Chondrocyte (in vitro differentiated cells): ENCODE results near the gene NPIPB8. TPM values are rescaled to one million over a fixed set of nuclear protein-coding genes. Genes with fewer than 3 reads are reported as not detected.

Experiments used
- total RNA-seq: library from RNA; stranded (reverse); gene quantifications from 3 replicates; pipeline ENCODE4 v1.2.1, GENCODE V29; 2021

NPIPB8 gene
- total RNA-seq, 1 donor from 2014 or later: not detected

Other genes starting within 250 kb of the NPIPB8 start
- 62.1 to 102 TPM (median 74.2 TPM) in 3 replicates for gene EIF3CL, start 234.2 kb upstream of the NPIPB8 start, total RNA-seq
- 0.45 TPM in 1 of 3 replicates, not detected in the others for gene NPIPB7, start 165.7 kb upstream of the NPIPB8 start, total RNA-seq
- 28.0 to 31.7 TPM (median 29.3 TPM) in 3 replicates for gene CLN3, start 146.0 kb upstream of the NPIPB8 start, total RNA-seq
- 0.07 TPM in 1 of 3 replicates, not detected in the others for gene APOBR, start 143.4 kb upstream of the NPIPB8 start, total RNA-seq
- gene IL27, start 131.2 kb upstream of the NPIPB8 start, total RNA-seq: not detected in 3 replicates
- gene NUPR1, start 99.1 kb upstream of the NPIPB8 start, total RNA-seq: 39.1 to 300 TPM (median 289 TPM) in 3 replicates
- 14.6 to 18.4 TPM (median 17.1 TPM) in 3 replicates for gene SGF29, start 84.1 kb upstream of the NPIPB8 start, total RNA-seq
- not detected in 3 replicates for gene SULT1A2, start 41.0 kb upstream of the NPIPB8 start, total RNA-seq
- 1.1 to 4.9 TPM (median 2.2 TPM) in 3 replicates for gene SULT1A1, start 28.0 kb upstream of the NPIPB8 start, total RNA-seq
- gene EIF3C, start 73.4 kb downstream of the NPIPB8 start, total RNA-seq: 605 to 734 TPM (median 729 TPM) in 3 replicates
- 1.1 to 3.2 TPM (median 2.9 TPM) in 3 replicates for gene NPIPB9, start 113.7 kb downstream of the NPIPB8 start, total RNA-seq
- 152 to 186 TPM (median 185 TPM) in 3 replicates for gene ATXN2L, start 184.9 kb downstream of the NPIPB8 start, total RNA-seq
- gene TUFM, start 208.3 kb downstream of the NPIPB8 start, total RNA-seq: 91.1 to 120 TPM (median 95.0 TPM) in 3 replicates
- gene SH2B1, start 225.8 kb downstream of the NPIPB8 start, total RNA-seq: 36.4 to 48.1 TPM (median 38.1 TPM) in 3 replicates
- 0.31 to 1.8 TPM (median 0.42 TPM) in 3 replicates for gene ATP2A1, start 240.4 kb downstream of the NPIPB8 start, total RNA-seq